ENCODE measurements around the gene CPXM2.
"Not testable (repeated sequence)": the region's sequence is repeated elsewhere in the genome, so short reads cannot be mapped to it uniquely, and the experiment has no call there.

Gene CPXM2

GRCh38 chr10:123746061-123746460, 145.5 kb downstream of the CPXM2 start:
- Mint-ChIP-seq H3K4me3 (no peak overlapping the region), H3K4me1 (no peaks in the 10 kb centered on the region), H3K27me3 (peaks cover 9% of the 10 kb centered on the region), H3K27ac (no peak overlapping the region), H3K9me3 (no peaks in the 10 kb centered on the region)
- no peak for DNase-seq
- ATAC-seq, result no peak

DNA sequence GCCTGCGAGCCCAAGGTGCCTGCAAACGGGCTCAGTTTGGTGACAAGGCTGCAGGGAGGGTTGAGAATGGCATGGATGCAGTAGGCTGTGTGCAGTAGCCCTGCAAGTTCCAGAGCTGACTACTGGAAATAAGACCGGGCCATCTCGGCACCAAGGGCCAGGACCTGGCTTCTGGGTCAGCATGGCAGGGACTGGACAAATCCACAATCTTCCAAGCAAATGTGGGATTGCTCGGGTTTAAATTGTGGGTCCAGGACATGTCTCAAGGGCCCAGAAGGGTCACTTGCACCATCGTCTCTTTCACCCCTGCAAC, 147.4 kb downstream of the CPXM2 start:
- Mint-ChIP-seq H3K27me3 (peaks cover 16% of the 10 kb centered on the region), H3K27ac (no peak overlapping the region), H3K4me1 (no peaks in the 10 kb centered on the region), H3K4me3 (no peak overlapping the region), H3K9me3 (no peaks in the 10 kb centered on the region)
- DNase-seq, result no peak
- no peak for ATAC-seq

DNA sequence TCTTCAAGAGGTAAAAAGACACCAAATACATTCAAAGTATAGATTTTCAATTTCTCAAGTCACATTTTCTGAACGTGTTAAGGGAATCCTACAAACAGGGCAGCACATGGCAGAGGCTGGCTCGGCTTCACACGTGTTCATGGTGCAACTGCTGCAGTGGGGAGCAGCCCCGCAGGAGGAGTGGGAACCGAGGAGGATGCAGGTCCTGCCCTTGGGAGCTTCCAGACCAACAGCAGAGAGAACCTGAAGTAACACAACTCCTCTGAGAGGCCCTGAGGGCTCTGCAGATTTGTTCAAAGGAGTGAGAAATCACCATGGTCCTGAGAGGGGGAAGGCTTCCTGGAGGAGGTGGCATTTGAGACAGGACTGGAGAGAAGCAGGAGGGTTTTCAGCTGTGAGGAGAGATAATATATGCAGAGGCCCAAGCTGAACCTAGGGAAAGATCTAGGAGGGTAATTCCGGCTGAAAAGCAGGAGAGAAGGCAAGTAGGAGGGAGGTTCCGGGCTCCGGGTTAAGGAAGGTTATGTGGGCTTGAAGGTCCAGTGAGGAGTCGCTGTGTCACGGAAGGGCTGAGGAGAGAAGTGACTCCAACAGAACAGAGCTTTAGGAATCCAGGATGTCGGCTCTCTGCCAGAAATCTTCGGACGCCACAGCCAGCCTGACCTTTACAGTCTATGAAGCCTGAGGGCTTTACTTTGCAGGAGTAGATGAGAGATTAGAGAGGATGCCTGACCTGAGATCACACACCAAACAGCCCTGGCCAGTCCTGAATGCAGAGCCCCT, 148.0 kb downstream of the CPXM2 start:
- Mint-ChIP-seq H3K4me1 (no peaks in the 10 kb centered on the region), H3K27ac (no peak overlapping the region), H3K9me3 (peaks cover 0 to 5% of the 10 kb centered on the region in 2 donors), H3K4me3 (no peak overlapping the region), H3K27me3 (peaks cover 21% of the 10 kb centered on the region)
- ATAC-seq (no peak), DNase-seq (no peak)

- no peak overlapping the region for H3K27ac Mint-ChIP-seq
- no peaks in the 10 kb centered on the region for H3K4me1 Mint-ChIP-seq
- ATAC-seq (no peak), DNase-seq (no peak)
- peaks cover 21% of the 10 kb centered on the region for H3K27me3 Mint-ChIP-seq
- H3K9me3 Mint-ChIP-seq, result peaks cover 0 to 7% of the 10 kb centered on the region in 2 donors
- H3K4me3 Mint-ChIP-seq, result no peak overlapping the region
Measured at GRCh38 chr10:123742751-123743440, 148.7 kb downstream of the CPXM2 start.

DNA sequence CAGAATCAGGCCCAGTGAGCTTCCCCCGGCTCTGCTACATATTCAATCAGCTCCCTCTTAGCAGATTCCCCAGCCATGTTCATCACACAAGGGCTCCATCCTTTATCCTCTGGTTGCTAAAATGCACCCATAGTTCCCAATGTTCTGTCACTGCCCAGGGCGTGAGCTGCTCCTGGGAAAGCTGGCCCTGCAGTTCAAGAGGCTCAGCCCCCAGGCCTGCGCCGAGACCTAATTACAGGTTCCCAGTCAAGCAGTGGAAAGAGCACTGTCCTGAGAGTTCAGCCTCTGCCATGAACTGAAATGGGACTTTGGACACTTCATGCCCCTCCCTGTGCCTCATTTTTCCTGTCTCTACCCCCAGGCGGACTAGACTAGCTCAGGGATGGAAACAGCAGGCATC, 149.9 kb downstream of the CPXM2 start:
- no peak overlapping the region for H3K4me3 Mint-ChIP-seq
- ATAC-seq, result no peak
- no peak overlapping the region for H3K27ac Mint-ChIP-seq
- DNase-seq, result no peak
- H3K4me1 Mint-ChIP-seq, result no peaks in the 10 kb centered on the region
- peaks cover 21% of the 10 kb centered on the region for H3K27me3 Mint-ChIP-seq
- H3K9me3 Mint-ChIP-seq, result peaks cover 0 to 7% of the 10 kb centered on the region in 2 donors

DNA sequence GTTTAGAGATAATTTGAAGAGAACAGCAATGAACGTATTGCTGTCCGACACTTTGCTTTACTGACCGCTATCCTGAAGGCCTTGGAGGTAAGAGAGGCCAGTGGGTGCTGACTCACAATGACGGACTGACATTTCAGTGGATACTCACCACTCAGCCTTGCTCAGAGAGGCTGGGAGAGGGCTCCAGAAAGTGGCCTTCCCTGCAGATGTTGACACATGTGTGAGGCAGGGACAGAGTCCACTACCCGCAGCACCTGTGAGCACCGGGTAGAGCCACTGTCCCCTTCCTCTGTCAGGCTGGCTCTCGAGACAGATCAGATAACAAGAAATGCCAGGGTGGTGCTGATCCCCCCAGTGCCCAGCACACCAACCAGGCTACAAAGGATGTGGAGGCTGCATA, 150.5 kb downstream of the CPXM2 start:
- ATAC-seq, result no peak
- H3K9me3 Mint-ChIP-seq, result peaks cover 0 to 7% of the 10 kb centered on the region in 2 donors
- peaks cover 21% of the 10 kb centered on the region for H3K27me3 Mint-ChIP-seq

DNA sequence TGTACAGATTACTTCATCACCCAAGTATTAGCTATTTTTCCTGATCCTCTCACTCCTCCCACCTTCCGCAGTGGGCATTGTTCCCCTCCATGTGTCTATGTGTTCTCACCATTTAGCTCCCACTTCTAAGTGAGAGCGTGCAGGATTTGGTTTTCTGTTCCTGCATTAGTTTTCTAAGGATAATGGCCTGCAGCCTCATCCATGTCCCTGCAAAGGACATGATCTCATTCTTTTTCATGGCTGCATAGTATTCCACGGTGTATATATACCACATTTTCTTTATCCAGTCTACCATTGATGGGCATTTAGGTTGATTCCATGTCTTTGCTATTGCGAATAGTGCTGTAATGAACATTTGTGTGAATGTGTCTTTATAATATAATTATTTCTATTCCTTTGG, 154.7 kb downstream of the CPXM2 start:
- Mint-ChIP-seq H3K27me3 (peaks cover 12% of the 10 kb centered on the region), H3K9me3 (peaks cover 5 to 13% of the 10 kb centered on the region in 2 donors)
- H3K4me1 Mint-ChIP-seq, H3K4me3 Mint-ChIP-seq, H3K27ac Mint-ChIP-seq, ATAC-seq, DNase-seq: not testable (repeated sequence)

More for the DNA sequence above, 150.5 kb downstream of the CPXM2 start:
- DNase-seq, result no peak
- Mint-ChIP-seq H3K27ac (no peak overlapping the region), H3K4me3 (no peak overlapping the region), H3K4me1 (no peaks in the 10 kb centered on the region)

- H3K9me3 Mint-ChIP-seq, result peaks cover 0 to 5% of the 10 kb centered on the region in 2 donors
Measured at GRCh38 chr10:123729523-123729922, 162.1 kb downstream of the CPXM2 start.

DNA sequence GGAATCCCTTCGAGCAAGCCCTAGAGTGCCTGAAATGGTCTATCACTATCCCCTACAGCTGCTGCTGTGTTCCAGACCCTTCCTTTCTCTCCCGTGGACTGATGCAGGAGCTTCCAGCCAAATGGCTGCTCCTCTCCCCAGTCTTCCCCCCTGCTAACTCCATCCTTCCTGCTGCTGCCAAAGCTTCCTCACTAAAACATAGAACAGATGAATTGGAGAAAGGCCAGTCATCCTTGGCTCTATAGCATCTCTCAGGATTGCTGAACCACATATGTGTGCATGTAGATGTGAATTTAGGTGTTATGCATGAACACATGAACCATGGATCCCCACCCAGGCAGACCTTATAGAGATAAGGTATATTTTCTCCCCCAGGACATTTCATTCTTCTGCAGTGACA, 164.8 kb downstream of the CPXM2 start:
- Mint-ChIP-seq H3K27ac (no peak overlapping the region), H3K4me1 (no peaks in the 10 kb centered on the region), H3K4me3 (no peak overlapping the region), H3K9me3 (no peaks in the 10 kb centered on the region), H3K27me3 (peaks cover 8% of the 10 kb centered on the region)
- DNase-seq, result no peak
- no peak for ATAC-seq

More at GRCh38 chr10:123729523-123729922, 162.1 kb downstream of the CPXM2 start:
- Mint-ChIP-seq H3K27ac (no peak overlapping the region), H3K27me3 (peaks cover 7% of the 10 kb centered on the region), H3K4me1 (no peaks in the 10 kb centered on the region), H3K4me3 (no peak overlapping the region)
- DNase-seq, result no peak
- ATAC-seq, result no peak

DNA sequence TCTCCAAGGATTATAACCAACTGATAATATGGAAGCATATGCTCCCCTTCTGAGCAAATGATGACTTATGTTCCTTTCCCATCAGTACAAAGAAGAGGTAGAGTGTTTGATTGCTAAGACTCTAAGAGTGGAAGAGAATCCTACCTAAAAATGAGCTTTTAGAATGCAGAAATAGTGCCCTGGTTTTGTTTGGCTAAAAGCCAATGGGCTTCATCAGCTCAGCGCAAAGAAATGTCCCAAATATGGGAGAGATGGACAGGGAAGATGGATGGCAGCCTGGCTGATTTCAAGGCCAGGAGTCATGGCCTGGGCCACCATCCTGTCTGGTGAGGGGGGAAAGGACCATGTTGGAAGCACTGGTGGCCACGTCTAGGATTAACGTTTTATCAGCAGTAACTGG, 165.2 kb downstream of the CPXM2 start:
- peaks cover 13% of the 10 kb centered on the region for H3K27me3 Mint-ChIP-seq
- DNase-seq (no peak), ATAC-seq (no peak)
- no peaks in the 10 kb centered on the region for H3K4me1 Mint-ChIP-seq
- H3K27ac Mint-ChIP-seq, result no peak overlapping the region
- H3K4me3 Mint-ChIP-seq, result no peak overlapping the region
- H3K9me3 Mint-ChIP-seq, result no peaks in the 10 kb centered on the region

- Mint-ChIP-seq H3K4me3 (no peak overlapping the region), H3K4me1 (no peaks in the 10 kb centered on the region), H3K27me3 (peaks cover 15% of the 10 kb centered on the region), H3K27ac (no peak overlapping the region), H3K9me3 (no peaks in the 10 kb centered on the region)
- DNase-seq, result no peak
- ATAC-seq, result no peak
Measured at GRCh38 chr10:123724747-123725146, 166.9 kb downstream of the CPXM2 start.

- H3K27me3 Mint-ChIP-seq, result peaks cover 15% of the 10 kb centered on the region
- no peaks in the 10 kb centered on the region for H3K9me3 Mint-ChIP-seq
Measured at GRCh38 chr10:123722351-123722750, 169.3 kb downstream of the CPXM2 start.

DNA sequence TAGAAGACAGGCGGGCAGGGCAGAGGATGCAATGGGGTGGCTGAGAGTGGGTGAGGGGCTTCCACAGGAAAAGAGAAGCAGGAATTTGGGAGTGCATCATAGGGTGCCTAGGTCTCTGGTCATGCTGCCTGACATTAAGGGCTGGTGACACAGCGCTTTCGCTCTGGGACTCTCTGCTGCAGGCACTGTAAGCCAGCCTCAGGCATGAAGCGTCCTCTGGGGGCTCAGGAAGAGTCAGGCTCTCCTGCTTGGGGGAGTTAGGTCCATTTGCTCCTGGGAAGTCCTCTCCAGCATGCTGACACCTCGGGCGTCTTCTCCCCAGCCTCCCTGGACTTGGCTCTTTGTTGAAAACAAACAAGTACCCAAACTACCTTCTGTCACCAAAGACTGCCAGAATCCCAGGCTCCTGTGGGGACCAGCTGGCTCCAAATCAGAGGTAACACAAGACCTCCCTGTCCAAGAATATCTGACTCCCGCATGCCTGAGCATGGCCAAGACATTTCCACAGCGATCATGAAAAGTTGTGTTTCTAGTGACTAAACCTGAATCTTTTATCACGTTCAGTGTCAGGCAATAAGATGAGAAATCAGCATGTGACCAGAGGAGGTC, 170.1 kb downstream of the CPXM2 start:
- ATAC-seq, result no peak
- Mint-ChIP-seq H3K4me3 (no peak overlapping the region), H3K27me3 (peaks cover 15% of the 10 kb centered on the region), H3K4me1 (no peaks in the 10 kb centered on the region), H3K9me3 (no peaks in the 10 kb centered on the region), H3K27ac (no peak overlapping the region)
- no peak for DNase-seq

More at GRCh38 chr10:123722351-123722750, 169.3 kb downstream of the CPXM2 start:
- DNase-seq (no peak), ATAC-seq (no peak)
- peak overlapping the region in 1 of 2 donors; percentile 17 for H3K27ac Mint-ChIP-seq
- H3K4me1 Mint-ChIP-seq, result no peaks in the 10 kb centered on the region
- H3K4me3 Mint-ChIP-seq, result no peak overlapping the region

- Mint-ChIP-seq H3K27me3 (peaks cover 20% of the 10 kb centered on the region), H3K4me3 (no peak overlapping the region), H3K27ac (no peak overlapping the region), H3K4me1 (no peaks in the 10 kb centered on the region), H3K9me3 (no peaks in the 10 kb centered on the region)
- DNase-seq, result no peak
- no peak for ATAC-seq
Measured at GRCh38 chr10:123720536-123720935, 171.1 kb downstream of the CPXM2 start.

GRCh38 chr10:123718544-123719060, 173.0 kb downstream of the CPXM2 start:
- Mint-ChIP-seq H3K4me1 (no peaks in the 10 kb centered on the region), H3K4me3 (no peak overlapping the region), H3K27me3 (peaks cover 15% of the 10 kb centered on the region), H3K27ac (no peak overlapping the region), H3K9me3 (peaks cover 0 to 5% of the 10 kb centered on the region in 2 donors)
- no peak for DNase-seq
- no peak for ATAC-seq

DNA sequence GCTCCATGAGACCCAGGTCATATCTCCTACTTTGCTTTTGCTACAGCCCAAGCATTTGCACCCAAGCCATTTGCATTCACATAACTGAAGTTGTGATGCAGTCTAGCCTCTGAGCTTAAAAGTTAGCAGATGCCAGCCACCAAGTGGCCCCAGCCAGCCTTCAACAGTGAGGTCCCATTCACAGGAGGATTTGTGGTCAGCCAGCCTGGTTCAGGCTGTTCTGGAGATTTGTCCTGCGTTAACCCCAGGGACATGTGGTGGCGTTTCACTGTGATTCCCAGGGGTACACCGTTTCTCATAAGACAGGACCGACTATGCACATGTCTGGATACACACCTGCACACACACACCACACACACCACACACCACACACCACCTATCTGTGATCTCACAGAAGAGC, 174.3 kb downstream of the CPXM2 start:
- Mint-ChIP-seq H3K27ac (no peak overlapping the region), H3K4me3 (no peak overlapping the region), H3K4me1 (no peaks in the 10 kb centered on the region), H3K9me3 (peaks cover 0 to 5% of the 10 kb centered on the region in 2 donors), H3K27me3 (peaks cover 18% of the 10 kb centered on the region)
- DNase-seq, result no peak
- ATAC-seq, result no peak

Measured in stimulated activated naive CD8-positive, alpha-beta T cell treated with anti-CD3 and anti-CD28 coated beads, Interleukin-15, amount 100 ng/mL, for 72 hours (primary cell).